T1000 (cell line): Measurements from ENCODE around the gene TACR2.
"Not testable (repeated sequence)": the region's sequence is repeated elsewhere in the genome, so short reads cannot be mapped to it uniquely, and the experiment has no call there.

Experiments
- DNase-seq: peaks from one replicate; lab custom pipeline; 2025; ENCODE audit warnings: mixed read lengths; lab: John Stamatoyannopoulos, UW

The TACR2 gene

GRCh38 chr10:69450395-69450794, 33.7 kb upstream of the TACR2 start:
- not testable (repeated sequence) for DNase-seq

- DNase-seq = no peak
Measured at GRCh38 chr10:69449841-69450240, 33.1 kb upstream of the TACR2 start.

GRCh38 chr10:69446650-69447151, 30.0 kb upstream of the TACR2 start:
- no peak for DNase-seq

DNA sequence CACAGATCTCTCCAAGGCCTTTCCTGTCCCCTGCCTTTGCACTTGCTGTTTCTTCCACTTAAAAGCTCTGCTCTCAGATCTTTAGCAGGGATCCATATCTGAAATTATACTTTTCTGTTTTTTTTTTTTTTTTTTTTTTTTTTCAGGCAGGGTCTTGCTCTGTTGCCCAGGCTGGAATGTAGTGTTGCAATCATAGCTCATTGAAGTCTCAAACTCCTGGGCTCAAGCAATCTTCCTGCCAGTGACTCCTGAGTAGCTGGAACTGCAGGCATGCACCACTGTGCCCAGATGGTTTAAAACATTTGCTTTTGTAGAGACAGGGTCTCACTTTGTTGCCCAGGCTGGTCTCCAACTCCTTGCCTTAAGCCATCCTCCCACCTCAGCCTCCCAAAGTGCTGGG, 29.5 kb upstream of the TACR2 start:
- DNase-seq = no peak

DNA sequence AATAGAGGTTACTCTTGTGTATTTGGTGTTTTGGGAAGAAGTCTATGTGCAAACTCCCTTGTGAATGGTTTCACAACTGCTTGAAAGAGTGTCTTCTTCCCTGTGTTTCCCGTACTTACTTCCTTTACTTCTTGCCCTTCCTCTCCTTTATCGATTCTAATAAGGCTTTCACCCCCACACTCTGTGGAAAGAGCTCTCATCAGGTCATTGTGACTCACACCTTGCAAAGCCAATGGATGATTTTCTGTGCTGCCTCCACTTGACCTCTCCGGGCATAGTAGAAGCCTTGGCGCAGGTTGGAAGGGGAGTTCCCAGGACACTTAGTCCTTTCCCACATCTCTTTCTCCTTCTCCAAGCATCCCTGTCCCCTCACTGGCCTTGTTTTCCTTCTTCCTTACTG, 28.3 kb upstream of the TACR2 start:
- no peak for DNase-seq

GRCh38 chr10:69443354-69443753, 26.6 kb upstream of the TACR2 start:
- DNase-seq = no peak

- DNase-seq = no peak
Measured at GRCh38 chr10:69439813-69440506, 23.2 kb upstream of the TACR2 start.

- peak; percentile 20 for DNase-seq
Measured at GRCh38 chr10:69439350-69439739, 22.6 kb upstream of the TACR2 start.

DNA sequence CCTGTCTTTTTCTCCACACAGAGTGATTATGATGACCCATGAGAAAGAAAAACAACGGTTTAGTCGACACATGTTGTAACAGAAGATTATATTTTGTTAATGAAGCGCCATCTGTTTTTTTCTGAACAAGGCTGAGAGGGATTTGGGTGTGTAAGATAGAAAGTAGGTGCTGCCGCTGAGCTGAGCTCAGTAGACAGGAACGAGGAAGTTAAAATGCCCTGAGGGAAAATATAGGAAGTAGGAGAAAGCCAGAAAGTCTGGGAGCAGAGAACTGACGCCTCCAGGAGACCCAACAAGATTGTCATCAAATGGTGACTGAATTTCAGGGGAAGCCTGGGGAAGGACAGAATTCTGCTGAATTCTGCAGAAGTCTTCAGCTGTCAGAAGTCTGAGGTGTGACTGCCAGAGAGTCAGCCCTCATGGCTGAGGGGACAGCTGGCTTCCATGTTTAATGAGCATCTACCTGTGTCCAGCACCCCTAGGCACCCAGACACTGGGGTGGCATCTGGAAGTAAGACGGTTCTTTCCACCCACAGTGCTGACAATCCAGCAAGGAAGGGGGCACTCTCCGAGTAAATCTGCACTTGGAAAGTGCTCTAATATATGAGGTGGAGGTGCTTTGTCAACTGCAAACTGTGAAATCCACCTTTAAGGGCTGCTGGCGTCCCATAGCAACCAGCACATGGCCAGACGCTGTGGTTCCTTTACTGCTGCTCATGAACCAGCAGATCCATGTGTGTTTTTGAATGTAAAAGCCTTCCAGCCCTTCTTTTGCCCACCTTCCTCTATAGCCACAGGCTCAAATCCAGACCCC, 22.0 kb upstream of the TACR2 start:
- no peak for DNase-seq

DNA sequence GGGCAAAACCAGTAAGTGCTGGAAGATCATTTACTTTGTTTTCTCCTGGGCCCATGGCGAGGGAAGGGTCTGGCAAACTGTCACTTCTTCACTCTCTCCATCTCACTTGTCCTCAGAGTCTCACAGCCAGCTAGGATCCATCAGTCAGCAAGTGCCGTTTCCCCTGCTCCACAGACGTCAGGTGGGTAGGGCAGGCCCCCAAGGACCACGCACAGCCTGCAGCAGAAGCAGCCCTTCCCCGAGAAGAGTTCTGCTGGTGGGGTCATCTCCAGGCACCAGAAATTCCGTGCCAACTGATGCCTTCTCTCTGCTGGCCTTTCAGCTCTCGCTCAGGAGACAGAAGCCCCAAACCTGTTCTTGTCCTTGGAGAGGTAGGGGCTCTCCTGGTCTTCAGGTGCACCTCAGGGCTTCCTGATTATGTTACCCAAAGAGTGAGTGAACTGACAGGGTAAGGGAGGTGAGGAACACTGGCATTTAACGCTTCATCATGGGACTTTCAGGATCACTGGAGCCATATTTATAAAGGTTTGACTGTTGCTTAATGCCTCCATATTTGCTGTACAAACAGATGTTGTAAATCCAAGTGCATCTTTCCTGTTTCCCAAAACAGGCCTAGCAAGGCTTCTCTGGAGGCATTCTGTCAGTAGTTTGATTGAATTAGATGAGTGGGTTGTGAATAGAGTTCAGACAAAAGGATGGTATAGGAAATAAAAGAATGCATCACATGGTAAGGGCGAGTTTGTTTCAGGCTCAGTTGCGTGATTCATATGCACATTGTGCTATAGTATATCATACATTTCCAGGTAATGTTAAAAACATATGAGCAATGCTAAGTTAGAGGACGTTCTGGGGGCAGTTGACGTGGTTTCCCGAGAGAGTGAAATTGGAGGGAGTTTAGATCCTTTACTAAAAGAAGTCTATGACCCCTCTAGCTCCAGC, 20.9 kb upstream of the TACR2 start:
- no peak for DNase-seq

DNA sequence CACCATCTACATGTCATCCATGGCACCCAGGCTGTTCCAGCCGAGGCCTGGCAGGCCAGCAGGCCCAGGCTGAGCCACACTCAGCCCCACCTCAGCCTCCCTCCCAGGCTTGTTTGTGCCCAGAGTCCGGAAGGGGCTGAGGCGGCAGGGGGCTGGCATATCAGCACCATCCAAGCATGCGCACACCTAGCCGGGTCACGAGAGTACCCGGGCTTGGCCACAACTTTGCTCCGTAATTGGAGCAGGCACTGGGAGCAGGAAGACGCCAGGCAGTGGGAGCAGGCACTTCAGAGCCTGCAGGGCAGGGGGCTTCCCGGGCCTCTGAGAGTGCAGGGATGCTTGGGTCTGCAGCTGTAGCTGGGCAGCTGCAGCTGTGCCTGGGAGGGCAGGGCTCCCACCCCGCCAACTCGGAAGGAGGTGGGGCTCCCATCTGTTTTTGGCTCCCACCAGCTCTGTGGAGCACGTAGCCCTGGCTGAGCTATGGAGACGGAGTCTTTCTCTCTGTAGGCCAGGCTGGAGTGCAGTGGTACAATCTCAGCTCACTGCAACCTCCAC, 19.3 kb upstream of the TACR2 start:
- no peak for DNase-seq

DNA sequence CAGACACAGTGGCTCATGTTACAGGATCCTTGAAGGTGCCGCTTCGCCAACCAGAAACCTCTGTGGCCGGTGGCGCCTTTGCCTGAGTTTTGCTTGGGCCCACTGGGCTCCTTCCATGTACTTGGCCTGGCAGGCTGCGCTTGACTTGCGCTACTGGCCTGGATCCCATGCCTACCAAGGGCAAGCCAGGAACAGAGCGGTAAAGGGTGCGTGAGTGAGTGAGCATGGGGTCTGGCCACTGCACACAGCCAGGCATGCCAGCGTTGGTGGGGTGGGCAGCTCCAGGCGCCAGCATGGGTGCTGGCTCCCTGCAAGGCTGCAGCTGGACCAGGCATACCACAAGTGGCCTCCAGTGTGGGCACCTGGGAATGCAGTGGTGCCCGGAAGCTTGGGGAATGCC, 18.2 kb upstream of the TACR2 start:
- DNase-seq = no peak

DNA sequence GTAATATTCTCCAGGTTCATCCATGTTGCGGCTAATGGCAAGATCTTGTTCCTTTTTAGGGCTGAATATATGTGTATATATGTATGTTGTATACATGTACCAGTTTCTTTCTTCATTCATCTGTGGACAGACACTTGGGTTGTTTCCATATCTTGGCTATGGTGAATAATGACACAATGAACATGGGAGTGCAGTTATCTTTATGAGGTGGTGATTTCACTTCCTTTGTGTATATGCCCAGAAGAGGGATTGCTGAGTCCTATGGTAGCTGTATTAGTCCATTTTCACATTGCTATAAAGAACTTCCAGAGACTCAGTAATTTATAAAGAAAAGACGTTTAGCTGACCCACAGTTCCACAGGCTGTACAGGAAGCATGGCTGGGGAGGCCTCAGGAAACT, 17.5 kb upstream of the TACR2 start:
- DNase-seq = no peak

DNA sequence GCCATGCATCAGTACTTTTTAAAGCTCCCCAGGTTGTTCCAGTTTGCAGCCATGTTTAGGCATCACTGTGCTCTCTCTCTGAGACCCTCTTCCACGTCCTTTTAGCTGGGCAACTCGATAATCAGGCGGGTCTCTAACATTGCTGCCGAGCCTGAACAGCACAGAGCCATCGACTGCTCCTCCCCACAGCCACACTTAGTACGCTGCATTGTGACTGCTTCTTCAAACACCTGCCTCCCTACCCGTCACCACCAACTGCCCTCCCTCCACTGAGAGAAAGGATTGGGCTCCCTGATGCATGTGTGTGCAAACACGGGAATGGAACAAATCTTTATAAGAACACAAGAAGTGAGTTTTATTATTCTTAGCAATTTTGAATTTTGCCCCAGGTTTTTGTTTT, 11.4 kb upstream of the TACR2 start:
- DNase-seq = no peak

DNA sequence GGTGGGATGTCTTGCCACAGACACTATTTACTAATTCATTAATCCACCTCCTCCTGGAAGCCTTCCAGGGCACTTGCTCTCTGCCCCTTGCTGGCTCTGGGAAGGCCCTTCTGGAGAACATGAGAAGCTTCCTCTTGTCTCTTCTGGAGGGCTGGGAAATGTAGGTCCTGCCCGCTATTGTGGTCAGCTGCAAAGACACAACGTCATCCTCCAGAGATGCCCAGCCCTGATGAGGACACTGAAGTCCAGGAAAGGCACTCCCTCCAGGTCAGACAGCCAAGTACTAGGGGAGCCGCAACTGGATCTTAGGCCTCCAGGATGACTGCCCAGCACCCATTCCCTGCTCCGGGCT, 9.6 kb upstream of the TACR2 start:
- DNase-seq = no peak

DNA sequence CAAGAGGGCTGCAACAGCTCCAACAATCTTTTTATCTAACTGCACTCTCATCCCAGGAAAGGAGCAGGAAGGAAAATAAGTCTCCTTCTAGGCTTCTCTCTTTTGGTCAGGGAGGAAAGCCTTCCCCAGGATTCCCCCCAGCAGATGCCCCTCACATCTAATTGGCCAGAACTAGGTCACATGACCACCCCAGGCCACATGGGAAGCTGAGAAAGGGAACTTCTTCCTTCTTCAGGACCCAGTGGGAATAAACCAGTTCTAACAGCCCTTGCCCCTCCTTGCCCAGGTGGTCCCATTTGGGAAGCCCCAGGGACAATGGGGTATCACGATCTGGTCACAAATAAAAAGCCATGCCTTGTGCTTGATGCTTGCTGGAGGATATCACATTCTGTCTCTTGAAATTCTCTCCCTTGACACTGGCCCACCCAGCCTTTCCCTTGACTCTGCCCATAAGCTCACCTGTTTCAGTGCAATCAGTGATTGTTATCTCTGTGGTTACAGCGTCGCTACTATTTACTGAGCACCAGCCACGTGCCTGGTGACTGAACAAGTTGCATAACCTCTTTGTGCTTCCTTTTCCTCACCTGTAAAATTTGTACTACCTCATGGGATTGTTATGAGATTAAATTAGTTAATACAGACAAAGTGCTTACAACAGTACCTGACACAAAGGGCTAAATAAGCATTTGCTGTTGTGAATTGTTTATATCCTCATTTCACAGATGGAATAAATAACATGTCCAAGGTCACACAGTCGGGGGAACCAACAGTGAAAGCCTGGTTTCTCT, 9.0 kb upstream of the TACR2 start:
- DNase-seq = no peak

- DNase-seq = no peak
Measured at GRCh38 chr10:69425041-69425440, 8.3 kb upstream of the TACR2 start.

DNA sequence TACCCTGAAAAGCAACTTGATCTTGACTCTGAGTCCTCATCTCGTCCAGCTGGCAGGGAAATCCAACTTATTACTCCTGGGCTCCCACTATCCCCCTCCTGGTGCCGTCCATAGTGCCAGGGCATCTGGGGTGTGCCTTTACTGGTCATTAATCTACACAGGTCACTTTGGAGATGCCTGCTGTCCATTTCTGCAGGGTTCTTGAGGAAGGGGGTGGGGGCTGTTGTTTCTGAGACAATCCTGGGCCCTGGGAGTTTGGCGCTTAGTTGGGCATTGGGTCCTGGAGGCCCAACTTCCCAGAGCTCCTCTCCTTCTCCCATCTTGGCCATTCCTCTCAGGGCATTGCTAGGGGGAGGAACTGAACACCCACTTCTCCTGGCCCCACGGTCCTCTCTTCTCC, 6.0 kb upstream of the TACR2 start:
- DNase-seq = no peak

GRCh38 chr10:69421611-69422308, 5.0 kb upstream of the TACR2 start:
- no peak for DNase-seq

DNA sequence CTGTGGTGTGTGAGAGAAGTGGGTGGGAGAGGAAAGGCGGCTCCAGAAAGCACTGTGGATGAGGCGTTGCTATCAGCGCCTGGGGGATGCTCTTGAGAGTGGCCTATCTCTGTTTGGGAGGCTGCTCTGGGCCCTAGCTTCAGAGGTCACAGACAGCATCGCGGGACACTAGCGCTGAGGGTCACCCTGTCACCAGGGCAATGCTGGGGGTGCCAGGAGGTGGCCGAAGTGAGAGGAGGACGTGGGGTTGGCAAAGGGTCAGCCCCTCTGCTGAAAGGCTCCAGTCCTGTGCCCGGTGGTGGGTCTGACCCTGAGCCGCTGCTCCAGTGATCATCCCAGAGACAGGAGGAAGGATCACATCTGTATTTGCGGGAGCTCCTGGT, 3.0 kb upstream of the TACR2 start:
- no peak for DNase-seq
